NB4 (cell line): Measurements from ENCODE around the gene OLFM1.

Experiments
- DNase-seq: peaks from one replicate; pipeline ENCODE4 v3.0.0; 2010; ENCODE audit warnings: low read depth
- H3K4me3 ChIP-seq: one replicate; pipeline ENCODE4 v1.5.1; 2011; ENCODE audit warnings: mild to moderate bottlenecking, low read depth, low read length, moderate library complexity
- CTCF ChIP-seq: IDR thresholded peaks from one replicate; pipeline ENCODE4 v1.5.1; 2012; ENCODE audit warnings: low read depth, low read length
- MYC ChIP-seq: IDR thresholded peaks from 2 replicates; pipeline ENCODE4 v1.6.1; 2011; ENCODE audit warnings: low read depth, low read length
- POLR2A ChIP-seq: IDR thresholded peaks from 2 replicates; pipeline ENCODE4 v1.6.1; 2011; ENCODE audit warnings: mild to moderate bottlenecking; ENCODE audit not compliant: insufficient read length; ENCODE audit errors: extremely low read depth
- TF ChIP-seq, protein P1 (sequence below): IDR thresholded peaks from 2 replicates; pipeline ENCODE4 v1.6.1; 2011; ENCODE audit warnings: low read depth, low read length

OLFM1 gene

GRCh38 chr9:135084881-135085760 is 2.3 kb upstream of the OLFM1 start:
- DNase-seq, result no peak
- TF ChIP-seq MYC (no peak), POLR2A (no peak), CTCF (no peak)
- TF ChIP-seq, protein P1, sequence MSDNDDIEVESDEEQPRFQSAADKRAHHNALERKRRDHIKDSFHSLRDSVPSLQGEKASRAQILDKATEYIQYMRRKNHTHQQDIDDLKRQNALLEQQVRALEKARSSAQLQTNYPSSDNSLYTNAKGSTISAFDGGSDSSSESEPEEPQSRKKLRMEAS, result no peak
- no peak overlapping the region for H3K4me3 ChIP-seq

GRCh38 chr9:135085830-135086546 is 1.5 kb upstream of the OLFM1 start:
- no peak overlapping the region for H3K4me3 ChIP-seq

DNA sequence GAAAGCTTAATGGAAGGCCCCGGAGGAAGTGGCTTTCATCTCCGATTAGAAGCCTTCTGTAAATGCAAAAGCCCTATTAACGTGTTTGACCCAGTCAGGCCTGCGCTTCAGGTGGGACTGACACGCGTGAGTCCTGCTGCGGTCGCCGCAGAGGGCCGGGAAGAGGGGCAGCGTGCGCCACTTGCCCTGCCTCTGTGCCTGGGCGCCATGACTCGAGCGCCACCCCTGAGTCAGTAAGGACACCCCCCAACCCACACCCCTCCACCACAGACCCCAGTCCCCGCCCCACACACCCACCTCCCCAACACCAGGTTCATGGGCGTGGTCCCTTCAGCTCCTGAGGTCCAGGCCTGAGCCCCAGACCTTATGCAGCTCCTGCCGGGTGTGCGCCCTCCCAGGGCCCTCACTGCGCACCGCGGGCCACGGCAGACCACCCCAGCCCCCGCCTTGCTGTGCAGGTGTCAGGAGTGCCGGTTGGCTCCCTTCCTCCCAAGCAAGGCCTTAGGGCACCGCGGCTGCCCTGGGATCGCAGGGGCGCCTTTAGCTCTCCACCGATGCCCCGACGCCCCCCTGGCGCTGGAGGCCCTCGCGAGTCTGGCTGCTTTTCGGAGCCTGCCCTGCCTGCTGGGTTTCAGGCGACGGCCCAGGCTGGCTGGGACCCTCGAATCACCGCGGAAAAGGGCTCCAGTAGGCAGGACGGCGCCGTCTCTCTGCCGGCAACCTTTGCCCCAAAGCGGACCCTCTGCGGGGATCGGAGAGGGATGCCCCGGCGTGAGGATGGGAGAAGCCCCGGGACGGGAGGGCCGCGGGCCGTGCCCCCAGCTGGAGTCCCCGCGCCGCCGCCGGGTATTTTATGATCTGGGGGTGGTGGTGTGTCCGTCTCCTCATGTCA is 625 bp upstream of the OLFM1 start:
- DNase-seq, result no peak
- no peak for TF ChIP-seq CTCF
- TF ChIP-seq, protein P1, result no peak
- no peak for TF ChIP-seq POLR2A
- TF ChIP-seq MYC, result no peak
- no peak overlapping the region for H3K4me3 ChIP-seq

More at GRCh38 chr9:135085830-135086546, 1.5 kb upstream of the OLFM1 start:
- TF ChIP-seq POLR2A (no peak), CTCF (peak; percentile 84)
- peak; percentile 55 for DNase-seq

DNA sequence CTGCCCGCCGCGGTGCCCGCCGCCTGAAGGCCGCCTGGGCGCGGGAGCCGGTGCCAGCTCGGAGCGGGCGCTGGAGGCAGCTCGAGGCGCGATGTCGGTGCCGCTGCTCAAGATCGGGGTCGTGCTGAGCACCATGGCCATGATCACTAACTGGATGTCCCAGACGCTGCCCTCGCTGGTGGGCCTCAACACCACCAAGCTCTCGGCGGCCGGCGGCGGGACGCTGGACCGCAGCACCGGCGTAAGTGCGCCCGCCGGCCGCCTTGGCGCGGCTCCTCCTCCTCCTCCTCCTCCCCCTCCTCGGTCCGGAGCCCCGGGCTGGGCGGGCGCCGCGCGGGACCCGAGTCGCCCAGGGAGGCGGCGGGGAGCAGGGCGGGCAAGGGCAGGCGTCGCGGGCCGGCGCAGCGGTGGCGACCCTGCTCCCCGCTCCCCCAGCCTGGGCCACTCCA is 455 bp downstream of the OLFM1 start:
- no peak for DNase-seq
- TF ChIP-seq POLR2A, result no peak
- TF ChIP-seq, protein P1, result no peak
- TF ChIP-seq CTCF, result no peak
- no peak for TF ChIP-seq MYC
- no peak overlapping the region for H3K4me3 ChIP-seq

- DNase-seq, result no peak
- no peak overlapping the region for H3K4me3 ChIP-seq
- TF ChIP-seq, protein P1, result no peak
- no peak for TF ChIP-seq CTCF
- no peak for TF ChIP-seq MYC
- no peak for TF ChIP-seq POLR2A
These were observed 995 bp downstream of the OLFM1 start for GRCh38 chr9:135088348-135088978.
